GM19240 (cell line): ENCODE data around the gene PIGU.
"Not testable (repeated sequence)": the region's sequence is repeated elsewhere in the genome, so short reads cannot be mapped to it uniquely, and the experiment has no call there.

Source experiments
- DNase-seq: peaks from one replicate; pipeline ENCODE4 v3.0.0; 2011; ENCODE audit warnings: low spot score; ENCODE audit not compliant: insufficient read length

The PIGU gene

GRCh38 chr20:34514897-34515483, 161.9 kb downstream of the PIGU start:
- no peak for DNase-seq

- DNase-seq, result not testable (repeated sequence)
Observed at GRCh38 chr20:34514034-34514433, 162.9 kb downstream of the PIGU start.

DNA sequence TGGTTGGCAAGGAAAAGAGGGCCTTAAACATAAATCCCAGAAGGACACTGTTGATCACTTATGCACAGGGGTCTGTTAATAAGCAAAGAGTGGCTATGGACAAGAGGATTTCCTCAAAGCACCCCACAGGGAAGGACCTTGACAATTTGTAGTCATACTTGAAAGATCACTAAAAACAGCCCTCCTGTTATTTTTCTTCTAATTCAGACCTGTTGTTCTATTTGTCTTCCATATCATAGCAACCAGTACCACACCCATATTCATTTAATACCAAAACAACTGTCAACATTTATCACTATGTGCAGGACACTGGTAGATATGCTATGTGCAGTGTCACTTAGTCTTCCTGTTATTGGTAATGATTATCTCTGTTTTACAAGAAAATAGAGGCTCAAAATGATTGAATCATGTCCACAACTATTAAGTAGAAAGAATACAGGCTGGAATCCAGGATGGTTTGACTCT, 163.9 kb downstream of the PIGU start:
- DNase-seq, result no peak

DNA sequence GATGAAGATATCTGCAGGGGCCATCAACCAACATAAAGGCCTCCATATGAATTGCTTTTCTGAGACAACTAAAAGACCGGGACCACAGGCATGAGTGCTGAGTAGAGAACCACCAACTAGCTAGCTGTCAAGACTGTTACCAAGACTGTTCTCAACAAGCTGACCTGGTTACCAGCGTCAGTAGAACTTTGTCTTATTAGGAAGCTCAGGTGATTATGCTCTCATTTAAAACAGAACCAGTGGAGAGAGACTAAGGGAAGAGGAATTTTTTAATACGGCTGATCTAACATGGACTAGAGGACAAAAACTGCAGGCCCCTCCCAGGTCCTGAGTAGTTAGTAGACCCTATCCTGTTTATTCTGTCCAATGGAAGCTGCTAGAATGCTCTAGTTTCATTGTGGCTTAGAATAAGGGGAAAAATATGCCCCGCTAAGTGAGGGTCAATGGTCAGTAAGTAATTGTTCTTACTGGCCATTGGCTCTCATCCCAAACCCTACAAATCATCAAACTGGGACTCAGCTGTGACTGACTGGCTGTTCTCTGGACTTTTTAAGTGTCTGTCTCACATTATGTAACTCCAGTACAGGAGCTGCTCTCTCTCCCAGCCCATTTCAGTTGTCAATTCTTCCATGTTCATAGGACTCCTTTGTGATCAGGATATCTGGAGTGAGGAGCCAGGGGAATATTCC, 164.5 kb downstream of the PIGU start:
- DNase-seq, result no peak

GRCh38 chr20:34511891-34512265, 165.0 kb downstream of the PIGU start:
- DNase-seq, result no peak

- no peak for DNase-seq
Observed at GRCh38 chr20:34510575-34510974, 166.3 kb downstream of the PIGU start.
